Liver (tissue), 3 donors: ENCODE results near the gene CCDC7.

ENCODE experiments used
- EGR1 ChIP-seq, 2 donors: IDR thresholded peaks; 2 replicates each; pipeline ENCODE4 v1.6.1; 2016 to 2018; ENCODE audit warnings: antibody characterized with exemption in 2 of 2, low read depth in 2 of 2
- FOXA2 ChIP-seq: IDR thresholded peaks from 2 replicates; pipeline ENCODE4 v1.6.1; 2016; ENCODE audit warnings: antibody characterized with exemption
- GABPA ChIP-seq, 2 donors: IDR thresholded peaks in 1 of 2; conservative IDR thresholded peaks in 1 of 2; 2 replicates each; pipeline ENCODE4 v1.6.1; 2016; ENCODE audit warnings: antibody characterized with exemption in 2 of 2, mild to moderate bottlenecking in 1 of 2, moderate library complexity in 1 of 2
- HNF4A ChIP-seq, 2 donors: conservative IDR thresholded peaks; 2 replicates each; pipeline ENCODE4 v1.6.1; 2016; ENCODE audit warnings: antibody characterized with exemption in 2 of 2, mild to moderate bottlenecking in 2 of 2
- HNF4G ChIP-seq: IDR thresholded peaks from 2 replicates; pipeline ENCODE4 v1.6.1; 2016; ENCODE audit warnings: antibody characterized with exemption
- JUND ChIP-seq, 2 donors: IDR thresholded peaks; 2 replicates each; pipeline ENCODE4 v1.6.1; 2016; ENCODE audit warnings: antibody characterized with exemption in 2 of 2
- RAD21 ChIP-seq, 2 donors: IDR thresholded peaks; 2 replicates each; pipeline ENCODE4 v1.6.1; 2016; ENCODE audit warnings: antibody characterized with exemption in 2 of 2, mild to moderate bottlenecking in 2 of 2
- RXRA ChIP-seq, 2 donors: IDR thresholded peaks; 2 replicates each; pipeline ENCODE4 v1.6.1; 2017 to 2018; ENCODE audit warnings: antibody characterized with exemption in 2 of 2, mild to moderate bottlenecking in 1 of 2
- TAF1 ChIP-seq: conservative IDR thresholded peaks from 2 replicates; pipeline ENCODE4 v1.6.1; 2016; ENCODE audit warnings: antibody characterized with exemption, mild to moderate bottlenecking
- YY1 ChIP-seq: IDR thresholded peaks from 2 replicates; pipeline ENCODE4 v1.6.1; 2016; ENCODE audit warnings: antibody characterized with exemption, mild to moderate bottlenecking
- TF ChIP-seq, protein P1 (sequence below): IDR thresholded peaks from 2 replicates; pipeline ENCODE4 v1.6.1; 2016; ENCODE audit warnings: antibody characterized with exemption
- TF ChIP-seq, protein P2 (sequence below): IDR thresholded peaks from 2 replicates; pipeline ENCODE4 v1.6.1; 2016; ENCODE audit warnings: antibody characterized with exemption, mild to moderate bottlenecking
- TF ChIP-seq, protein P3 (sequence below): fragments of 150-350 bp; IDR thresholded peaks from 2 replicates; pipeline ENCODE4 v1.5.1; 2017; ENCODE audit warnings: improper control_type of control experiment, low read depth, low read length; ENCODE audit not compliant: missing input control
- TF ChIP-seq, protein P4 (sequence below): IDR thresholded peaks from 2 replicates; pipeline ENCODE4 v1.6.1; 2016; ENCODE audit warnings: antibody characterized with exemption
- donor health status: healthy.
- donor health status: healthy.

DNA sequence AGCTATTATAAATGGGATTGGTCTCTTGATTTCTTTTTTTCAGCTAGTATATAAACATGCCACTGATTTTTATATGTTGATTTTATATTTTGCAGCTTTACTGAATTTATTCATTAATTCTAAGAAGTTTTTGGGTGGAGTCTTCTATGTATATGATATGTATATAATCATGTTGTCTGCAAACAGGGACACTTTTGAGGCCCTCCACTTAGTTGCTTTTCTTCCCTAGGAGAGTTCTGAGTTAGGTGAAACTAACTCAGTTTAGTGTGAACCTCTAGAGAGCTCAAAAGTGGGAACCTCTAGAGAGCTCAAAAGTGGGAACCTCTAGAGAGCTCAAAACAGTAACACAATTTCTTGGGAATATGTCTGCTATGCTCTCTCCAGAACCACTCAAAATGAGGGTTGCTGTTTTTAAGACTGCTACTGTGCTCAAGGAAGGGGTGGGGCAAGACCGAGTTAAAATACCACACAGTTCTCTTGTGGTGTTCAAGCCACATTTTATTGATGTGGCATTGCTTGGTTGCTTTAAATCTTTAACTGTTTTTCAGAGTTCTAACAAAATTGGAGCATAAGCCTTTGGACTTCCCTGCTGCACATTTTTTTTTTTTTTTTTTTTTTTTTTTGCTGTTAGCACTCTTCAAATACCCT, 13.2 kb downstream of the CCDC7 start:
- TF ChIP-seq RAD21 (IDR thresholded peaks at IDR 0.05) (no peak), GABPA (IDR thresholded peaks at IDR 0.05 in 1 of 2, conservative IDR thresholded peaks at IDR 0.05 in 1 of 2) (no peak), JUND (IDR thresholded peaks at IDR 0.05) (no peak), YY1 (no peak), EGR1 (IDR thresholded peaks at IDR 0.05; ENCODE audit: low read depth in 2 of 2) (no peak), TAF1 (no peak), HNF4A (conservative IDR thresholded peaks at IDR 0.05) (no peak), FOXA2 (no peak), HNF4G (no peak), RXRA (IDR thresholded peaks at IDR 0.05) (no peak)
- TF ChIP-seq, protein P1, sequence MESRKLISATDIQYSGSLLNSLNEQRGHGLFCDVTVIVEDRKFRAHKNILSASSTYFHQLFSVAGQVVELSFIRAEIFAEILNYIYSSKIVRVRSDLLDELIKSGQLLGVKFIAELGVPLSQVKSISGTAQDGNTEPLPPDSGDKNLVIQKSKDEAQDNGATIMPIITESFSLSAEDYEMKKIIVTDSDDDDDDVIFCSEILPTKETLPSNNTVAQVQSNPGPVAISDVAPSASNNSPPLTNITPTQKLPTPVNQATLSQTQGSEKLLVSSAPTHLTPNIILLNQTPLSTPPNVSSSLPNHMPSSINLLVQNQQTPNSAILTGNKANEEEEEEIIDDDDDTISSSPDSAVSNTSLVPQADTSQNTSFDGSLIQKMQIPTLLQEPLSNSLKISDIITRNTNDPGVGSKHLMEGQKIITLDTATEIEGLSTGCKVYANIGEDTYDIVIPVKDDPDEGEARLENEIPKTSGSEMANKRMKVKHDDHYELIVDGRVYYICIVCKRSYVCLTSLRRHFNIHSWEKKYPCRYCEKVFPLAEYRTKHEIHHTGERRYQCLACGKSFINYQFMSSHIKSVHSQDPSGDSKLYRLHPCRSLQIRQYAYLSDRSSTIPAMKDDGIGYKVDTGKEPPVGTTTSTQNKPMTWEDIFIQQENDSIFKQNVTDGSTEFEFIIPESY = no peak
- TF ChIP-seq, protein P2, sequence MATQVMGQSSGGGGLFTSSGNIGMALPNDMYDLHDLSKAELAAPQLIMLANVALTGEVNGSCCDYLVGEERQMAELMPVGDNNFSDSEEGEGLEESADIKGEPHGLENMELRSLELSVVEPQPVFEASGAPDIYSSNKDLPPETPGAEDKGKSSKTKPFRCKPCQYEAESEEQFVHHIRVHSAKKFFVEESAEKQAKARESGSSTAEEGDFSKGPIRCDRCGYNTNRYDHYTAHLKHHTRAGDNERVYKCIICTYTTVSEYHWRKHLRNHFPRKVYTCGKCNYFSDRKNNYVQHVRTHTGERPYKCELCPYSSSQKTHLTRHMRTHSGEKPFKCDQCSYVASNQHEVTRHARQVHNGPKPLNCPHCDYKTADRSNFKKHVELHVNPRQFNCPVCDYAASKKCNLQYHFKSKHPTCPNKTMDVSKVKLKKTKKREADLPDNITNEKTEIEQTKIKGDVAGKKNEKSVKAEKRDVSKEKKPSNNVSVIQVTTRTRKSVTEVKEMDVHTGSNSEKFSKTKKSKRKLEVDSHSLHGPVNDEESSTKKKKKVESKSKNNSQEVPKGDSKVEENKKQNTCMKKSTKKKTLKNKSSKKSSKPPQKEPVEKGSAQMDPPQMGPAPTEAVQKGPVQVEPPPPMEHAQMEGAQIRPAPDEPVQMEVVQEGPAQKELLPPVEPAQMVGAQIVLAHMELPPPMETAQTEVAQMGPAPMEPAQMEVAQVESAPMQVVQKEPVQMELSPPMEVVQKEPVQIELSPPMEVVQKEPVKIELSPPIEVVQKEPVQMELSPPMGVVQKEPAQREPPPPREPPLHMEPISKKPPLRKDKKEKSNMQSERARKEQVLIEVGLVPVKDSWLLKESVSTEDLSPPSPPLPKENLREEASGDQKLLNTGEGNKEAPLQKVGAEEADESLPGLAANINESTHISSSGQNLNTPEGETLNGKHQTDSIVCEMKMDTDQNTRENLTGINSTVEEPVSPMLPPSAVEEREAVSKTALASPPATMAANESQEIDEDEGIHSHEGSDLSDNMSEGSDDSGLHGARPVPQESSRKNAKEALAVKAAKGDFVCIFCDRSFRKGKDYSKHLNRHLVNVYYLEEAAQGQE = no peak
- TF ChIP-seq, protein P3, sequence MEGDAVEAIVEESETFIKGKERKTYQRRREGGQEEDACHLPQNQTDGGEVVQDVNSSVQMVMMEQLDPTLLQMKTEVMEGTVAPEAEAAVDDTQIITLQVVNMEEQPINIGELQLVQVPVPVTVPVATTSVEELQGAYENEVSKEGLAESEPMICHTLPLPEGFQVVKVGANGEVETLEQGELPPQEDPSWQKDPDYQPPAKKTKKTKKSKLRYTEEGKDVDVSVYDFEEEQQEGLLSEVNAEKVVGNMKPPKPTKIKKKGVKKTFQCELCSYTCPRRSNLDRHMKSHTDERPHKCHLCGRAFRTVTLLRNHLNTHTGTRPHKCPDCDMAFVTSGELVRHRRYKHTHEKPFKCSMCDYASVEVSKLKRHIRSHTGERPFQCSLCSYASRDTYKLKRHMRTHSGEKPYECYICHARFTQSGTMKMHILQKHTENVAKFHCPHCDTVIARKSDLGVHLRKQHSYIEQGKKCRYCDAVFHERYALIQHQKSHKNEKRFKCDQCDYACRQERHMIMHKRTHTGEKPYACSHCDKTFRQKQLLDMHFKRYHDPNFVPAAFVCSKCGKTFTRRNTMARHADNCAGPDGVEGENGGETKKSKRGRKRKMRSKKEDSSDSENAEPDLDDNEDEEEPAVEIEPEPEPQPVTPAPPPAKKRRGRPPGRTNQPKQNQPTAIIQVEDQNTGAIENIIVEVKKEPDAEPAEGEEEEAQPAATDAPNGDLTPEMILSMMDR = no peak
- TF ChIP-seq, protein P4, sequence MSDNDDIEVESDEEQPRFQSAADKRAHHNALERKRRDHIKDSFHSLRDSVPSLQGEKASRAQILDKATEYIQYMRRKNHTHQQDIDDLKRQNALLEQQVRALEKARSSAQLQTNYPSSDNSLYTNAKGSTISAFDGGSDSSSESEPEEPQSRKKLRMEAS = no peak
